Ishikawa (cell line): ENCODE measurements around the gene ELFN1.

ENCODE experiments used
- EGR1 ChIP-seq: IDR thresholded peaks from 2 replicates; pipeline ENCODE4 v1.6.1; 2012
- RAD21 ChIP-seq: IDR thresholded peaks from 2 replicates; pipeline ENCODE4 v1.6.1; 2012; ENCODE audit warnings: low read depth
- REST ChIP-seq: IDR thresholded peaks from 2 replicates; pipeline ENCODE4 v1.6.1; 2012; ENCODE audit warnings: low read depth, mild to moderate bottlenecking
- TEAD4 ChIP-seq: IDR thresholded peaks from 2 replicates; pipeline ENCODE4 v1.6.1; 2012
- USF1 ChIP-seq: IDR thresholded peaks from 2 replicates; pipeline ENCODE4 v1.6.1; 2012

- TF ChIP-seq USF1 = no peak
- no peak for TF ChIP-seq EGR1
- no peak for TF ChIP-seq REST
- TF ChIP-seq RAD21 = no peak
- TF ChIP-seq TEAD4 = no peak
Measured at GRCh38 chr7:1662101-1662500, 8.0 kb upstream of the ELFN1 start.
